ENCODE data around the gene CNGA2.
"Not testable (repeated sequence)": the region's sequence is repeated elsewhere in the genome, so short reads cannot be mapped to it uniquely, and the experiment has no call there.

CNGA2 gene

DNA sequence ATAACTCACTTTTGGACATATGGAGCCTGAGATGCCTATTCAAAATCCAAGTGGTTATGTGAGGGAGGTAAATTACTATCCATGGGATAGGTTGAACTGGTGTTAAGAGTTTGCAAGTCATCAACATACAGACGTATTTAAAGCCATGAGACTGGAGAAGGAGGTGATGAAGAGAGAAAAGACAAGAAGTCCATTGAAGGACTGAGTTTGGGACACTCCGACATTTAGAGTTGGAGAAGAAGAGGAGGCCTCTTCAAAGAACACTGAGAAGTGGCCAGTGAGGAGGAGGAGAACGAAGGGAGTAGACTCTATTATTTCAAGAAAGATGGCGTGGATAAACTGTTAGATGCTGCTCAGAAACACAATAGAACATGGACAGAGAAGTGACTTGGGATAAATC lies at the start of gene CNGA2:
TSS of gene CNGA2 (plus strand) at position 301 of the 400 bp plus-strand sequence. CDS start 3,738 bp downstream, outside the sequence.
- DNase-seq, result no peak

- no peak for DNase-seq
These were observed 46.9 kb upstream of the CNGA2 start for GRCh38 chrX:151687635-151688034.

DNA sequence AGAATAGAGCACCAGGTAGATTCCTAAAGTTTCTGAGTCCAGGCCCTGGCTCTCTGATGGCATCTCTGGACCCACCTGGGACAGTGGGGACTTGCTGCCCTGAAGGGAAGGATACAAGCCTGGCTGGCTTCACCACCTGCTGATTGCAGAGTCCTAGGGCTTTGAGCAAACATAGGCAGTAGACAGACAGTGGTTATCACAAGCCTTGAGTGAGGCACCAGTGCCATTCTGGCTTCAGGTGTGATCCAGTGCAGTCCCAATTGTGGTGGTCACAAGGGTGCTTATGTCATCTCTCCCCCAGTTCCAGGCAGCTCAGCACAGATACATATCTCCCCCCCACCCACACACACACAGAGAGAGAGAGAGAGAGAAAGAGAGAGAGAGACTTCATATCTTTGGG lies 45.9 kb upstream of the CNGA2 start:
- no peak for DNase-seq

- no peak for DNase-seq
These were observed 41.7 kb upstream of the CNGA2 start for GRCh38 chrX:151692825-151693224.

DNA sequence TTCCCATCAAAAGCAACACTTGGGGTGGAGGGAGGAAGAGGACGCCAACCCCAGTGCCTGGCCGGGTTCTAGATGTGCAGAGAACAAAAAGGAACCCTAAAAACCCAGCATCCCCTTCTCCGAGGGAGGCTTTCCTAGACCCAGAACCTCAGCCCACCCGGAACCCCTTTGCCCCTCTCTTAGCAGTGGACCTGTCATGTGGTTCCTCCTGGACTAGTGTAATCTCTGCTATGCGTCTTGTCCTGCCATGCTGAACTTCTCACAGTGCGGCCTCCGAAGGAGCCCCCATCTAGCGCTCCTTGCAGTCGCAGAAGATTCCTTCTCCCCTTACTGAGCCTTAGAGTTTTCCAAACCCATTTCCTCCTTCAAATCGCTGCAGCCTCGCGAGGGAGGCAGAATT lies 40.4 kb upstream of the CNGA2 start:
- DNase-seq, result no peak

DNA sequence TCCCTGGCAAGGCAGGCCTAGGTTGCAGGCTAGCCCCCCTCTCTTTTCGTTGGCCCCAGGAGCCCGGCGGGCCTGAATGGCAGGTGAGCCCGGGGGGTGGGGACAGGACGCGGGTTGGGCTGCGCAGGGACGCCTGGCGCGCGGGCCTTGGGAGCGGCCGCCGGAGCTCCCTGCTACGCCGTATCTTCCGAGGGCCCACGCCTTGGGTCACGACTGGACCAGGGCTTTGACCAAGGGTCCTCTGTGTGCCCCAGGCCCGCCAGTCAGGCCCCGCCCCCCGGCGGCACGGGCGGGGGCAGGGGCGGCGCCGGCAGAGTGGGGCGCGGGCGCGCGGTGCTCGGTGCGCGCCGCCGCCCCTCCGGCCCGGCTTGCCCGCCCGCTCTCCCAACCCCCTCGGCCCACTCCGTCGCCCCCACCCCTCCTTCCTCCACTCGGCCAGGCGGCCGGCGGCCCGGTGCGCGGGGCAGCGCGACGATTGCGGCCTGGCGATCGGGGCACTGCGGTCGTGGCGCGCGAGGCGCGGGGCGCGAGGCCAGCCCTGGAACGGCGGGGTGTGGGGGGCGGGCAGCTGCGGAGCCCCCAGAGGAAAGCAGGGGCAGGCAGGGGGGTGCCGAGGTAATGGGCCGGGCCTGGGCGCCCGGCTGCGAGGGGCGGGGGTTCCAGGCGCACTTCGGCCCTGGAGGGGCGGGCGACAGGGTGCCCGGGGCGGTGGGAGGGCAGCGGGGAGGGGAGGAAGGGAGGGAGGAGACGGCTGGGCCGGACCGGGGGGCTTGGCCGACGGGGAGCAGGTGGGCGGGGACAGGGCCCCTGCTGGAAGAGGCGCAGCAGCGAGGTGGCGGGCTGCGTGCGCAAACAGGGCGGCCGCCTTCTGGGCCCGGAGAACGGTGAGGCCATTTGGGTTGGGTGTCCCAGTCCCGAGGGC lies 39.6 kb upstream of the CNGA2 start, which contains the start of gene PRRG3:
TSS of gene PRRG3 (plus strand) at position 798 of the 922 bp plus-strand sequence. CDS start 3,357 bp downstream, outside the sequence.
- DNase-seq, result no peak

DNA sequence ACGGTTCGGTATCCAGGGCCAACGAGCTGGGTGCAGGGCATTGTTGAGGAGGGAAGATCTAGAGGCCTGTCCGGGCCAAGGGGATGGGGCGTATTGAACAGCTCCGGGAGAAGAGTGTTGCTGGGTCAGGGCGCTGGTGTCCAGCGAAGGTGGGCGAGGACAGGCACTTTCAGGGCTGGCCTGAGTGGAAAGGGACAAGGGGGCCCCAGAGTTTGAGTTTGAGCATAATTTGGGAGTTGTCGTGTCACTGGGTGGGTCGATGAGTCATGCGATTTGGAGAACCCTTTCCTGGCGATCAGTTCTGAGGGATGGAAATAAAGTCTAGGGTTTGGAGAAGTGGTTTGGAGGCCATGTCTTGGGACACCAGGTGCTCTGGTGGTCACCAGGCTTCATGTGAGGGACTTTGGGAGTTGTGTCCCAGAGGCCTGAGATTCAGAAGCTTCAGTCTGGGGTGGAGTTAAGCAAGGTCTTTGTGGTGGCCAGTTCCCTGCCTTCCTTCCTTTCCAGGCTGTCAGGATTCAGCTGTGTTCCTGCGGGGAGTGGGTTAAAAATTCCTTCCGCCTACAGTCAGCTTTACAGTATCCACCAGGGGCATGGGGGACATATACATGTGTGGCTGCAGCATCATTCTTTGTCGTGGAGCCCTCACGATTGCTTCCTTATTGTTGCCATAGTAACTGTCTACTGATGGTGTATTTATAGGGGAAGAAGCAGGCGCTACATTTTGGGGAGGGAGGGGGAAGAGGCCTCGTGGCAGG lies 38.8 kb upstream of the CNGA2 start:
- DNase-seq, result no peak

- not testable (repeated sequence) for DNase-seq
These were observed 37.5 kb upstream of the CNGA2 start for GRCh38 chrX:151697082-151697481.

GRCh38 chrX:151697522-151697921 lies 37.0 kb upstream of the CNGA2 start:
- no peak for DNase-seq

GRCh38 chrX:151698485-151698884 lies 36.1 kb upstream of the CNGA2 start:
- no peak for DNase-seq

DNA sequence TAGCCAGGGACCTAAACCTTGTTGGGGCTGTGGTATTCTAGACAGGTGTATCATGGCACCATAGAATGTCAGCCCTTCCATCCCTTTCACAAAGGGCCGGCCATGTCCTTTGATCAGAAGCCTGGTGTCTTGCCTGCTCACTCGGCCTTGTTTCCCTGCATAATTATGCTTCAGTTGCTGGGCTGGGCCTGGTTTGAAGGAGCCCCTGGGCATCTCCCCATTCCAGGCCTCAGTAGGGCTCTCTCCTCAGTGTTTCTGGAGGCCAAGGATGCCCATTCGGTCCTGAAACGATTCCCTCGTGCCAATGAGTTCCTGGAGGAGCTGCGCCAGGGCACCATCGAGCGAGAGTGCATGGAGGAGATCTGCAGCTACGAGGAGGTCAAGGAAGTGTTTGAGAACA lies 34.8 kb upstream of the CNGA2 start:
- DNase-seq, result no peak

GRCh38 chrX:151700581-151700980 lies 34.0 kb upstream of the CNGA2 start:
- no peak for DNase-seq

DNA sequence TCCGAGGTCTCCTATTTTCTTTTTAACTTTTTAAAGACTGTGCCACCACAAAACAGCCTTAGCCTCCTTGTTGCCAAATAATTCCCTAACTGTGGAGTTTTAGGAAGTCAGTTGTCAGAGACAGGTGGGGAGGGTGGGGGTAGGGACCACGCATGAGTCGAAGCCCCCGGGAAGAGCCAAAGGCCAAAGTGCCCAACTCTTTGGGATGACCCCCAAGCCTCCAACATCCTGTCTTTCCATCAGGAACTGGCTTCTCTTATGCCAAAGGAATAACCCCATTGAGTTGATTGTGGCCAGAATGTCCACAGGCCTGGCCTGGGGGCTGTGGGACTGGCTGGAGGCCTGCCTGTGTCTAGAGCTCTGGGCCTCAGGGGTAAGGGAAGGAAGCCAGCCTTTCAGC lies 33.5 kb upstream of the CNGA2 start:
- no peak for DNase-seq

- no peak for DNase-seq
These were observed 33.0 kb upstream of the CNGA2 start for GRCh38 chrX:151701531-151701930.

DNA sequence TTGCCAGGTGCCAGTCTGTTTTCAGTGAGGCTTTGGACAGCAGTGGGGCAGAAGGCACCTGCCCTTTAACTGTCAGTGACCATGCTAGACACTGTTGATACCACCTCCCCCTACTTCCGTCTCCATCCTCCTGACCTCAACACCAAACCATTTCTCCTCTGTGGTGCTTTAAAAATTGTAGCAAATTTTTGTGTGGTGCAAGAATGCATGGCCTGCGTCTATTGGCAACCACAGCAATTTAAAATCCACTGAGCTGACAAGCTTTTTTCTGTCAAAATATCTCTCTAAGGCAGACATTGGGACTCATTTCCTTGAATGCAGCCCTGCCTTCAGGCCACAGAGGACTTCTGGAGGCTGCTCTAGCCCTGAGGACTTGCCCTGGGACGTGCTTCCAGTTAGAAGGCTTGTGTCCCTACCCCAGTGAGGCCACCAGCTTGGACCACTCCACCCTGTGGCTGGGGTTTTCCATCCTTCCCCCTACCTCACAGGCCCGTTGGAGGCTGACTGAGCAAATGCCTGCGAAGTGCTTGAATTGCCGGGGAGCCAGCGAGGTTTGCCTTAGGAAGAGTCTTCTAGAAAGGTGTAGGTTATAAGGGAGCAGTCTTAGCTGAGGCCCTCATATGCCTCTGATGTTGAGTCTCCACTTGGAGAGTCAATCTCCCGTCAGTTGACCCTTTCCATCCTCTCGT lies 32.4 kb upstream of the CNGA2 start:
- no peak for DNase-seq

DNA sequence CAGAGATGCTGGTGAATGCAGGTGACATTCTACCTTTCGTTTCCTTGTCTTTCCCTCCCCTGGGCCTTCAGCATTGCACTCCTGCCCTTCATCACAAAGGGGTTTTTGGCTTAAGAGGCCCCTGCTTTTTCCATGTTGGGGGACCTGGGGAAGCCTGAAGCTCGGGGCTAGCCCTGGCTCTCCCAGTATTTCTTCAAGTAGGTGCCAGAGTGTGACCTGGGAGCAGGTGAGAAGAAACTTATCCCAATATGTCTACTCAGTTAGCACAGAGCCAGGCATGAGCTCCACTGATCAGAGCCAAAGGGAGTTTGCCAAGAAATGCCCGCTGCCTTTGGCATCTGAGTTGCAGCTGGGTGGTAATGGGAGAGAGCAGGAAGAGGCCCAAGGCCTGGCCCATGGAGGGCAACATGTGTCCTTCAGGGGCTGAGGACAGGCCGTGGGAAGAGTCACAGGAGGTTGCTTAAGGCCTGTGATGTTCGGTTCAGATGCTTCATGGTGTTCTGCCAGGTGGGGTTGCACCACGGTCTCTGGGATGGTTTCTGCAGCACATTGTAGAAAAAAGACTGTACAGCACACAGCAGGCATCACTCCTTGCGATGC lies 31.7 kb upstream of the CNGA2 start:
- no peak for DNase-seq

DNA sequence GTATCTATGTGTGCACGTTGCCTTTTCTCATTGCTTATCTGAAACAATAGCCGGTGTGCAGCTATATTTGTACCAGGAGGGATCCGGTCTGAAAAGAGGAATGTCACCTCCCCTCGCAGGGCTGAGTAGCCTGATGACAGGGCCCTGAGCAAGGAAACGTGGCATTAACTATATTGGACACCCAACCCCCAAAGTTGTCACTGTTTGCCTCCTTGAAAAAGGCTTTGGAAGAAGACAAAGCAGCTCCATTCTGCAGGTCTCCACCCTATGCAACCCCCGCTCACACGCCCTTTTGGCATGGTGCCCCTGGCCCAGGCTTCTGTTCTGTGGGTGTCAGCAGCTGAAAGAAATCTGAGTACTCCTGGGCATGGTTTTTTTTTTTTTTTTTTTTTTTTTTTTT lies 31.1 kb upstream of the CNGA2 start:
- DNase-seq, result no peak

DNA sequence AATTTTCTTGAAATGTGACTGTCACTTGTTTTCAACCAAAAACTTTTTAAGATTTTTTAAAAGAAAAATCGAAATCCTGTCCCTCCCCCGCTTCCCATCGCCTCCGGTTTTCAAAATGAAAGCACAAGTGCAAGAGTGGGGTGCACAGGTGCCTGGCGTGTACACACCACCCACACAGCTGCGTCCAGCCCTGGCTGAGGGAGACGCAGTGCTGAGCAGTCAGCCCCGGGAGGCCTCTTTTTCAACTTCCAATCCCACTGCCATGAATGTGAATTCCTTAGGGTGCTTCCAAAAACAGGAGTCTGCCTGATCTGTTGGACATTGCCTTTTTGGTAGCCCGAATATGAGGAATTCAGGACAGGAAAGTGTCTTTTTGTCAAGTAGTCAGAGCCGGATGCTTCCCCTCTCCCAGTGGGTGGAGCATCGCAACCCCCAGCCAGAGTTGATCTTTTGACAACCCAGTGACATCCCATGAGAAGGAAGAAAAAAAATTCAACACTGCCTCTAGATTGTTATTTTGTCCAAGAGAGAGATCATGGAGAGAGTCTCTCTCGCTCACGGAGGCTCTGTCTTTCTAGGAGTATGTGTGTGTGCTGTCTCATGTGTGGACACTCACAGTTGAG lies 30.4 kb upstream of the CNGA2 start:
- DNase-seq, result no peak

DNA sequence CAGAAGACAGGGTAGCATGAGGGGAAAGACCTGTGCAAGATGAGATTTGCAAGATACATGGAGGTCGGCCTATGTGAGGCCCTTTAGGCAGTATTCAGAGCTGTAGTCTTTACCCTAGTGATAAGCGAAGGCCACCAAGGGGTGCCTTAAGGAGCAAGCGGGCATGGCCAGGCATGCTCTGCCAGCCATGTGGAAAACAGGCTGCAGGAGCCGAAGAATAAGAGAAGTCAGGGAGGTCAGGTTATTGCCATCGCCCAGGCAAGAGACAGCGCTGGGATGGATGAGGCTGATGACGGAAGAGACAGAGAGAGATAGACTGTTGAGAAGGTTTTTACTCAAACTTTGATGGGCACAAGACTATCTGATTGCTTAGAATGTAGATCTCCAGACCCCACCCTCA lies 25.7 kb upstream of the CNGA2 start:
- no peak for DNase-seq

DNA sequence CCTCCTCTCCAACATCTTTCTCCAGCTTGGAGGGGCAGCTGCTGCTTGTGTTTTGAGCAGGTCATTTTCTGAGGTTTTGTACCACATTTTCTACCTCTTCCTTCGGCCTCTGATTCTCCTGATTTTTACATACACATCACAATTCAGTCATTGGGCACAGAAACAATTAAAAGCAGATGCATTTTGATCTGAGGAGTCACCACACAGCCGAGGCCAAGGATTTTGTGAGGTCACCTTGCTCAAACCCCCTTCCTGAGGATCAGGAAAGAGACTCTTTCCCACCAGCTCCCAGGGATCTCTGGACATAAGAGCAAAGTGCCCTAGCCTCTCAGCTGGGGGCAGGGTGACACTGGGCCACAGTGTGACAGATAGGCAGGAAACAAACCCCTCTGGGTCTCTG lies 24.1 kb upstream of the CNGA2 start:
- no peak for DNase-seq

- DNase-seq, result no peak
These were observed 23.4 kb upstream of the CNGA2 start for GRCh38 chrX:151711154-151711553.

- no peak for DNase-seq
These were observed 22.8 kb upstream of the CNGA2 start for GRCh38 chrX:151711787-151712186.
